Neuronal stem cell (in vitro differentiated cells): ENCODE results near the gene NUDT14. TPM values are rescaled to one million over a fixed set of nuclear protein-coding genes. Genes with fewer than 3 reads are reported as not detected.

Experiments used
- DNase-seq: peaks from one replicate; pipeline ENCODE4 v3.0.0-alpha.2; 2013; ENCODE audit warnings: low spot score
- H2AFZ ChIP-seq: one replicate; pipeline ENCODE4 v1.6.1; 2013; ENCODE audit warnings: mild to moderate bottlenecking, low read length, inconsistent platforms
- H2AK5ac ChIP-seq: 2 replicates; pipeline ENCODE4 v1.6.1; 2013; ENCODE audit warnings: low read depth, mild to moderate bottlenecking, inconsistent platforms, low read length, moderate library complexity, mixed read lengths
- H2BK120ac ChIP-seq: 2 replicates; pipeline ENCODE4 v1.6.1; 2013; ENCODE audit warnings: low read depth, mild to moderate bottlenecking, inconsistent platforms, low read length, moderate library complexity, mixed read lengths
- H2BK12ac ChIP-seq: one replicate; pipeline ENCODE4 v1.6.1; 2013; ENCODE audit warnings: low read length, inconsistent platforms
- H2BK15ac ChIP-seq: 2 replicates; pipeline ENCODE4 v1.6.1; 2013; ENCODE audit warnings: mild to moderate bottlenecking, low read length, inconsistent platforms, mixed read lengths
- H2BK5ac ChIP-seq: one replicate; pipeline ENCODE4 v1.6.1; 2013; ENCODE audit warnings: inconsistent platforms, mild to moderate bottlenecking, low read length, moderate library complexity
- H3K14ac ChIP-seq: one replicate; pipeline ENCODE4 v1.6.1; 2013; ENCODE audit warnings: low read length, inconsistent platforms
- H3K18ac ChIP-seq: 2 replicates; pipeline ENCODE4 v1.6.1; 2013; ENCODE audit warnings: low read length, inconsistent platforms
- H3K23ac ChIP-seq: 2 replicates; pipeline ENCODE4 v1.6.1; 2013; ENCODE audit warnings: low read depth, mild to moderate bottlenecking, mixed read lengths, low read length, inconsistent platforms; ENCODE audit not compliant: poor library complexity
- H3K27ac ChIP-seq: replicated peaks from 3 replicates; pipeline ENCODE4 v1.5.1; 2013; ENCODE audit warnings: low read length, inconsistent platforms
- H3K27me3 ChIP-seq, 3 experiments: 2 replicates each; pipeline ENCODE4 v1.6.1; 2013; ENCODE audit warnings: low read length in 3 of 3, mild to moderate bottlenecking in 2 of 3, inconsistent platforms in 1 of 3, low read depth in 1 of 3, mixed read lengths in 1 of 3, moderate library complexity in 1 of 3; ENCODE audit not compliant: control insufficient read depth in 3 of 3, insufficient read depth in 3 of 3
- H3K36me3 ChIP-seq, 2 donors: replicated peaks in 1 of 2; 2 replicates each; pipeline ENCODE4 v1.6.1; 2013; ENCODE audit warnings: low read length in 2 of 2; ENCODE audit not compliant: control insufficient read depth in 2 of 2, insufficient read depth in 2 of 2
- H3K4ac ChIP-seq: 2 replicates; pipeline ENCODE4 v1.6.1; 2013; ENCODE audit warnings: inconsistent platforms, mild to moderate bottlenecking, low read length, moderate library complexity
- H3K4me1 ChIP-seq, 2 donors: 1 replicate in 1 of 2; 2 replicates in 1 of 2; pipeline ENCODE4 v1.6.1; 2013; ENCODE audit warnings: low read length in 2 of 2, low read depth in 1 of 2; ENCODE audit not compliant: control insufficient read depth in 2 of 2, insufficient read depth in 1 of 2
- H3K4me2 ChIP-seq: one replicate; pipeline ENCODE4 v1.6.1; 2013; ENCODE audit warnings: mild to moderate bottlenecking, low read length, inconsistent platforms; ENCODE audit not compliant: insufficient read depth, poor library complexity, severe bottlenecking
- H3K4me3 ChIP-seq, 2 donors: 2 replicates each; pipeline ENCODE4 v1.5.1; 2013; ENCODE audit warnings: low read length in 2 of 2, mild to moderate bottlenecking in 2 of 2, inconsistent platforms in 1 of 2, moderate library complexity in 1 of 2
- H3K79me1 ChIP-seq: one replicate; pipeline ENCODE4 v1.6.1; 2013; ENCODE audit warnings: low read depth, mild to moderate bottlenecking, inconsistent platforms, low read length, moderate library complexity
- H3K9ac ChIP-seq: one replicate; pipeline ENCODE4 v1.6.1; 2013; ENCODE audit warnings: mild to moderate bottlenecking, low read depth, low read length, inconsistent platforms; ENCODE audit not compliant: poor library complexity
- H3K9me3 ChIP-seq, 2 donors: replicated peaks in 1 of 2; 2 replicates each; pipeline versions ENCODE3 to v1.6.1; 2013; ENCODE audit warnings: low read length in 2 of 2, mild to moderate bottlenecking in 2 of 2, inconsistent platforms in 1 of 2, low read depth in 1 of 2, mixed read lengths in 1 of 2, moderate library complexity in 1 of 2; ENCODE audit not compliant: control insufficient read depth in 2 of 2, insufficient read depth in 1 of 2
- H4K8ac ChIP-seq: one replicate; pipeline ENCODE4 v1.6.1; 2013; ENCODE audit warnings: low read depth, mild to moderate bottlenecking, inconsistent platforms, low read length, moderate library complexity
- H4K91ac ChIP-seq: one replicate; pipeline ENCODE4 v1.6.1; 2013; ENCODE audit warnings: low read length, low read depth, mild to moderate bottlenecking, inconsistent platforms; ENCODE audit not compliant: poor library complexity
- WGBS, 2 donors: extraction: QIAGEN DNeasy Blood & Tissue Kit; methylation state at CpG; one replicate each; pipeline ENCODE4 v1.1.7; 2013; ENCODE audit warnings: missing lambda C conversion rate in 2 of 2, mixed read lengths in 1 of 2; ENCODE audit not compliant: insufficient read length in 2 of 2, insufficient replicate concordance in 1 of 2; ENCODE audit errors: extremely low coverage in 2 of 2; 5-methylcytosine and 5-hydroxymethylcytosine counted together
- polyA plus RNA-seq, 2 experiments: library from polyadenylated mRNA; stranded (reverse); fragments of 200-250 nt; gene quantifications; one replicate each; pipeline ENCODE4 v1.2.3, GENCODE V29; 2013

The NUDT14 gene
- polyA plus RNA-seq (2013, experiment 1 of 2): 21.6 TPM
- 21.9 TPM for polyA plus RNA-seq (2013, experiment 2 of 2)

GRCh38 chr14:105180592-105181548, at the start of gene NUDT14:
NUDT14 (minus strand) TSS chr14:105181312; CDS start chr14:105181209, 103 bp downstream.
- no peak for DNase-seq

GRCh38 chr14:105229099-105229655, 48.1 kb upstream of the NUDT14 start:
- H3K4me1 ChIP-seq: no peaks in the 10 kb centered on the region
- no peak overlapping the region for H3K18ac ChIP-seq
- no peak overlapping the region for H4K91ac ChIP-seq
- H2BK5ac ChIP-seq: no peak overlapping the region
- no peak overlapping the region for H3K14ac ChIP-seq
- H3K79me1 ChIP-seq: peaks cover 11% of the 10 kb centered on the region
- no peak overlapping the region for H2BK120ac ChIP-seq
- H3K4me3 ChIP-seq: no peak overlapping the region
- H2BK15ac ChIP-seq: no peak overlapping the region
- no peak overlapping the region for H4K8ac ChIP-seq
- no peaks in the 10 kb centered on the region for H3K27me3 ChIP-seq
- no peak overlapping the region for H2AFZ ChIP-seq
- H3K4ac ChIP-seq: no peak overlapping the region
- H3K23ac ChIP-seq: peak overlapping the region; percentile 0
- no peaks in the 10 kb centered on the region for H3K9me3 ChIP-seq
- no peak overlapping the region for H3K4me2 ChIP-seq
- H3K27ac ChIP-seq: no peak overlapping the region
- no peak for DNase-seq
- H3K9ac ChIP-seq: no peak overlapping the region
- no peak overlapping the region for H2BK12ac ChIP-seq
- WGBS, 2 donors: no CpG with 5 or more reads among the region's 18 CpGs
- peaks cover 7 to 25% of the 10 kb centered on the region in 2 donors for H3K36me3 ChIP-seq
- no peak overlapping the region for H2AK5ac ChIP-seq

More at GRCh38 chr14:105180592-105181548, at the start of gene NUDT14:
- peak within 1 kb of the TSS; percentile 95 for H3K18ac ChIP-seq
- no peaks in the 10 kb centered on the region for H3K9me3 ChIP-seq
- peak within 1 kb of the TSS; percentile 93 for H4K8ac ChIP-seq
- H3K9ac ChIP-seq: peak within 1 kb of the TSS; percentile 70
- H2BK15ac ChIP-seq: peak within 1 kb of the TSS; percentile 98
- H3K14ac ChIP-seq: no peak within 1 kb of the TSS
- peaks cover 10% of the 10 kb centered on the region for H3K79me1 ChIP-seq
- H2AFZ ChIP-seq: peak within 1 kb of the TSS; percentile 87
- H3K4ac ChIP-seq: no peak within 1 kb of the TSS
- no peaks in the 10 kb centered on the region for H3K36me3 ChIP-seq
- H2BK120ac ChIP-seq: peak within 1 kb of the TSS; percentile 31
- H3K27me3 ChIP-seq: peaks cover 0 to 26% (median 9%) of the 10 kb centered on the region in 3 experiments
- H3K4me2 ChIP-seq: peak within 1 kb of the TSS; percentile 62
- peak within 1 kb of the TSS; percentile 41 for H2BK12ac ChIP-seq
- WGBS, 2 donors: no CpG with 5 or more reads among the region's 106 CpGs
- H3K4me1 ChIP-seq: peaks cover 7 to 20% of the 10 kb centered on the region in 2 donors
- no peak within 1 kb of the TSS for H2BK5ac ChIP-seq
- H4K91ac ChIP-seq: no peak within 1 kb of the TSS
- H2AK5ac ChIP-seq: peak within 1 kb of the TSS; percentile 97
- H3K4me3 ChIP-seq: peak within 1 kb of the TSS; percentile 57 to 87
- no peak within 1 kb of the TSS for H3K27ac ChIP-seq
- H3K23ac ChIP-seq: no peak within 1 kb of the TSS

GRCh38 chr14:105228562-105228961, 47.5 kb upstream of the NUDT14 start:
- Histone ChIP-seq H3K23ac (no peak overlapping the region), H2BK15ac (no peak overlapping the region), H2BK12ac (no peak overlapping the region), H3K4ac (no peak overlapping the region), H4K8ac (no peak overlapping the region), H3K4me3 (peak overlapping the region in 1 of 2 donors; percentile 51), H2AFZ (no peak overlapping the region), H3K79me1 (peaks cover 12% of the 10 kb centered on the region), H3K4me1 (no peaks in the 10 kb centered on the region), H3K14ac (peak overlapping the region; percentile 99), H4K91ac (no peak overlapping the region), H3K27me3 (no peaks in the 10 kb centered on the region), H3K27ac (no peak overlapping the region), H2BK5ac (no peak overlapping the region), H3K9ac (peak overlapping the region; percentile 81), H3K9me3 (no peaks in the 10 kb centered on the region), H3K36me3 (peaks cover 7 to 25% of the 10 kb centered on the region in 2 donors), H2AK5ac (no peak overlapping the region), H3K18ac (no peak overlapping the region), H2BK120ac (no peak overlapping the region), H3K4me2 (no peak overlapping the region)
- no peak for DNase-seq
- WGBS, 2 donors: no CpG with 5 or more reads among the region's 17 CpGs

- Histone ChIP-seq H4K91ac (no peak overlapping the region), H3K9me3 (no peaks in the 10 kb centered on the region), H3K14ac (no peak overlapping the region), H3K79me1 (peaks cover 15% of the 10 kb centered on the region), H3K23ac (no peak overlapping the region), H3K4ac (no peak overlapping the region), H3K36me3 (peaks cover 11 to 25% of the 10 kb centered on the region in 2 donors), H3K18ac (no peak overlapping the region), H2BK12ac (no peak overlapping the region), H3K9ac (no peak overlapping the region), H2AK5ac (no peak overlapping the region), H3K27ac (no peak overlapping the region), H3K27me3 (no peaks in the 10 kb centered on the region), H2BK5ac (no peak overlapping the region), H4K8ac (no peak overlapping the region), H2BK15ac (no peak overlapping the region), H2BK120ac (no peak overlapping the region), H2AFZ (no peak overlapping the region), H3K4me1 (no peaks in the 10 kb centered on the region), H3K4me2 (no peak overlapping the region), H3K4me3 (no peak overlapping the region)
- no CpG with 5 or more reads among the region's 14 CpGs for WGBS, 2 donors
- no peak for DNase-seq
These were observed 46.2 kb upstream of the NUDT14 start for GRCh38 chr14:105227346-105227745.
